ENCODE data around the gene SPTA1. TPM values are rescaled to one million over a fixed set of nuclear protein-coding genes. Genes with fewer than 3 reads are reported as not detected.

SPTA1 gene
- polyA plus RNA-seq, 1 donor (not counting 4 experiments of a cell fraction or from before 2014, with no cell fraction given): not detected

- Histone ChIP-seq H3K9me1 (ENCODE audit: control insufficient read depth, extremely low read depth, insufficient read depth, low read length) (no peaks in the 10 kb centered on the region), H3K27ac (ENCODE audit: control insufficient read depth, insufficient read depth, low read length) (no peak overlapping the region), H2AFZ (ENCODE audit: control insufficient read depth, low read length) (no peak overlapping the region), H4K20me1 (ENCODE audit: control insufficient read depth, extremely low read depth, insufficient read depth, low read length) (no peaks in the 10 kb centered on the region), H3K9ac (ENCODE audit: control insufficient read depth, extremely low read depth, insufficient read depth, low read length) (no peak overlapping the region), H3K4me2 (ENCODE audit: control insufficient read depth, extremely low read depth, insufficient read depth, low read depth, low read length) (no peak overlapping the region), H3K4me1 (ENCODE audit: control insufficient read depth, extremely low read depth, insufficient read depth, low read length) (no peaks in the 10 kb centered on the region), H3K4me3 (ENCODE audit: control insufficient read depth in 2 of 3, extremely low read depth in 1 of 3, insufficient read depth in 2 of 3, low read depth in 1 of 3, low read length in 3 of 3) (no peak overlapping the region), H3K9me3 (ENCODE audit: control insufficient read depth, low read depth, low read length) (no peaks in the 10 kb centered on the region), H3K36me3 (ENCODE audit: control insufficient read depth in 2 of 2, extremely low read depth in 1 of 2, insufficient read depth in 2 of 2, low read length in 2 of 2) (no peaks in the 10 kb centered on the region), H3K79me2 (ENCODE audit: control insufficient read depth, insufficient read depth, low read length) (no peaks in the 10 kb centered on the region), H3K27me3 (ENCODE audit: control insufficient read depth, extremely low read depth, insufficient read depth, low read length) (no peaks in the 10 kb centered on the region)
- dilution Hi-C loops (cut with MboI; ENCODE audit: extremely low pct_ligation_motif_present, low sequenced_read_pairs): no loop called here
- no peak for TF ChIP-seq CTCF (optimal IDR thresholded peaks at IDR 0.05 in 1 of 3, IDR thresholded peaks at IDR 0.05 in 1 of 3, conservative IDR thresholded peaks at IDR 0.05 in 1 of 3; ENCODE audit: extremely low read depth in 1 of 3, insufficient read depth in 2 of 3, low read length in 3 of 3)
- no peak for TF ChIP-seq EZH2 (IDR thresholded peaks at IDR 0.05; ENCODE audit: low read length)
- DNase-seq (ENCODE audit: low read depth, low spot score) (no peak), FAIRE-seq (no peak)
Observed at GRCh38 chr1:158674302-158674701, 12.2 kb downstream of the SPTA1 start.

- H3K9me3 ChIP-seq (ENCODE audit: control insufficient read depth, low read depth, low read length): no peaks in the 10 kb centered on the region
- no peaks in the 10 kb centered on the region for H3K9me1 ChIP-seq (ENCODE audit: control insufficient read depth, extremely low read depth, insufficient read depth, low read length)
- no peak for FAIRE-seq
- H3K4me3 ChIP-seq (ENCODE audit: control insufficient read depth in 2 of 3, extremely low read depth in 1 of 3, insufficient read depth in 2 of 3, low read depth in 1 of 3, low read length in 3 of 3): no peak overlapping the region
- no peak overlapping the region for H2AFZ ChIP-seq (ENCODE audit: control insufficient read depth, low read length)
- H3K36me3 ChIP-seq (ENCODE audit: control insufficient read depth in 2 of 2, extremely low read depth in 1 of 2, insufficient read depth in 2 of 2, low read length in 2 of 2): no peaks in the 10 kb centered on the region
- no peak overlapping the region for H3K9ac ChIP-seq (ENCODE audit: control insufficient read depth, extremely low read depth, insufficient read depth, low read length)
- no peak for DNase-seq (ENCODE audit: low read depth, low spot score)
- no peak overlapping the region for H3K4me2 ChIP-seq (ENCODE audit: control insufficient read depth, extremely low read depth, insufficient read depth, low read depth, low read length)
- TF ChIP-seq EZH2 (IDR thresholded peaks at IDR 0.05; ENCODE audit: low read length) (no peak), CTCF (optimal IDR thresholded peaks at IDR 0.05 in 1 of 3, IDR thresholded peaks at IDR 0.05 in 1 of 3, conservative IDR thresholded peaks at IDR 0.05 in 1 of 3; ENCODE audit: extremely low read depth in 1 of 3, insufficient read depth in 2 of 3, low read length in 3 of 3) (no peak)
- dilution Hi-C loops (cut with MboI; ENCODE audit: extremely low pct_ligation_motif_present, low sequenced_read_pairs): no loop called here
- no peaks in the 10 kb centered on the region for H3K79me2 ChIP-seq (ENCODE audit: control insufficient read depth, insufficient read depth, low read length)
- no peaks in the 10 kb centered on the region for H4K20me1 ChIP-seq (ENCODE audit: control insufficient read depth, extremely low read depth, insufficient read depth, low read length)
- no peaks in the 10 kb centered on the region for H3K27me3 ChIP-seq (ENCODE audit: control insufficient read depth, extremely low read depth, insufficient read depth, low read length)
- no peak overlapping the region for H3K27ac ChIP-seq (ENCODE audit: control insufficient read depth, insufficient read depth, low read length)
- no peaks in the 10 kb centered on the region for H3K4me1 ChIP-seq (ENCODE audit: control insufficient read depth, extremely low read depth, insufficient read depth, low read length)
Observed at GRCh38 chr1:158666037-158666436, 20.5 kb downstream of the SPTA1 start.
